Smooth muscle cell (in vitro differentiated cells): ENCODE data around the gene PFAS. TPM values are rescaled to one million over a fixed set of nuclear protein-coding genes. Genes with fewer than 3 reads are reported as not detected.

Source experiments
- DNase-seq: peaks from one replicate; lab custom pipeline; 2025; ENCODE audit not compliant: unreplicated experiment; lab: John Stamatoyannopoulos, UW
- H2AFZ ChIP-seq: fragments of 200-600 bp; sonication (generic); 2 replicates; pipeline ENCODE4 v1.6.0; 2016; ENCODE audit warnings: antibody characterized with exemption, low read depth, mild to moderate bottlenecking
- H3F3A ChIP-seq: fragments of 200-600 bp; sonication (generic); 2 replicates; pipeline ENCODE4 v1.6.0; 2017; ENCODE audit warnings: antibody characterized with exemption, low read depth
- H3K27ac ChIP-seq: fragments of 200-600 bp; sonication (generic); 2 replicates; pipeline ENCODE4 v1.5.1; 2016; ENCODE audit warnings: low read depth, mild to moderate bottlenecking
- H3K27me3 ChIP-seq: fragments of 200-600 bp; sonication (generic); 2 replicates; pipeline ENCODE4 v1.6.1; 2016; ENCODE audit warnings: low read depth, mild to moderate bottlenecking
- H3K36me3 ChIP-seq: fragments of 200-600 bp; sonication (generic); 2 replicates; pipeline ENCODE4 v1.5.1; 2016; ENCODE audit warnings: low read depth
- H3K4me1 ChIP-seq: fragments of 200-600 bp; sonication (generic); 2 replicates; pipeline ENCODE4 v1.5.1; 2016; ENCODE audit warnings: low read depth
- H3K4me2 ChIP-seq: fragments of 200-600 bp; sonication (generic); 2 replicates; pipeline ENCODE4 v1.6.0; 2016; ENCODE audit warnings: mild to moderate bottlenecking
- H3K4me3 ChIP-seq: fragments of 200-600 bp; sonication (generic); 2 replicates; pipeline ENCODE4 v1.5.1; 2016; ENCODE audit warnings: mild to moderate bottlenecking
- H3K79me2 ChIP-seq: fragments of 200-600 bp; sonication (generic); 2 replicates; pipeline ENCODE4 v1.6.0; 2016; ENCODE audit warnings: low read depth, mild to moderate bottlenecking
- H3K9ac ChIP-seq: fragments of 200-600 bp; sonication (generic); 2 replicates; pipeline ENCODE4 v1.6.0; 2016; ENCODE audit warnings: low read depth
- H3K9me3 ChIP-seq: fragments of 200-600 bp; sonication (generic); replicated peaks from 2 replicates; pipeline ENCODE4 v1.5.1; 2016; ENCODE audit warnings: low read depth
- H4K20me1 ChIP-seq: fragments of 200-600 bp; sonication (generic); 2 replicates; pipeline ENCODE4 v1.6.0; 2016; ENCODE audit warnings: low read depth
- CTCF ChIP-seq: fragments of 200-600 bp; sonication (generic); IDR thresholded peaks from 2 replicates; pipeline ENCODE4 v1.5.1; 2017; ENCODE audit warnings: borderline replicate concordance, mild to moderate bottlenecking, antibody characterized with exemption; ENCODE audit not compliant: insufficient read depth, poor library complexity, severe bottlenecking
- WGBS: methylation state at CpG from one replicate; pipeline ENCODE4 v1.1.7; 2016; ENCODE audit warnings: low lambda C conversion rate; 5-methylcytosine and 5-hydroxymethylcytosine counted together
- polyA plus RNA-seq: library from polyadenylated mRNA; unstranded; fragments of >200 nt; fragmentation: Nextera tagmentation; extraction: Ambion mirVana; gene quantifications from 2 replicates; pipeline ENCODE4 v1.2.1, GENCODE V29; 2016
- total RNA-seq: library from RNA; depleted of rRNA; stranded (reverse); fragments of >200 nt; gene quantifications from 2 replicates; pipeline ENCODE4 v1.2.3, GENCODE V29; 2014

PFAS gene
- total and polyA plus RNA-seq, 2 experiments from 2014 or later: 9.9 to 12.8 TPM

- Histone ChIP-seq H3F3A (no peaks in the 10 kb centered on the region), H4K20me1 (no peaks in the 10 kb centered on the region), H3K27me3 (no peaks in the 10 kb centered on the region), H3K4me2 (no peak overlapping the region), H3K4me1 (no peaks in the 10 kb centered on the region), H3K36me3 (peaks cover 9% of the 10 kb centered on the region), H2AFZ (no peak overlapping the region), H3K9ac (no peak overlapping the region), H3K4me3 (no peak overlapping the region), H3K79me2 (peaks cover 17% of the 10 kb centered on the region), H3K27ac (no peak overlapping the region), H3K9me3 (no peaks in the 10 kb centered on the region)
- no peak for DNase-seq
- 96% methylated on average over 9 of the region's 9 CpGs for WGBS
- TF ChIP-seq CTCF: no peak
Observed at GRCh38 chr17:8255499-8255898, 6.4 kb downstream of the PFAS start.

- H3K4me2 ChIP-seq: no peak overlapping the region
- no peak overlapping the region for H3K9ac ChIP-seq
- H2AFZ ChIP-seq: no peak overlapping the region
- H3F3A ChIP-seq: no peaks in the 10 kb centered on the region
- TF ChIP-seq CTCF: no peak
- H3K27ac ChIP-seq: no peak overlapping the region
- peaks cover 9% of the 10 kb centered on the region for H3K36me3 ChIP-seq
- no peaks in the 10 kb centered on the region for H4K20me1 ChIP-seq
- no peak for DNase-seq
- H3K4me1 ChIP-seq: no peaks in the 10 kb centered on the region
- H3K27me3 ChIP-seq: no peaks in the 10 kb centered on the region
- peaks cover 10% of the 10 kb centered on the region for H3K79me2 ChIP-seq
- WGBS: 92% methylated on average over 10 of the region's 10 CpGs
- H3K4me3 ChIP-seq: no peak overlapping the region
- H3K9me3 ChIP-seq: no peaks in the 10 kb centered on the region
Observed at GRCh38 chr17:8256291-8256690, 7.2 kb downstream of the PFAS start.

- Histone ChIP-seq H4K20me1 (no peaks in the 10 kb centered on the region), H3K4me1 (no peaks in the 10 kb centered on the region), H3K4me2 (no peak overlapping the region), H3K4me3 (no peak overlapping the region), H3K9me3 (no peaks in the 10 kb centered on the region), H3K79me2 (peaks cover 6% of the 10 kb centered on the region), H3F3A (no peaks in the 10 kb centered on the region), H2AFZ (no peak overlapping the region), H3K27me3 (no peaks in the 10 kb centered on the region), H3K36me3 (peaks cover 9% of the 10 kb centered on the region), H3K9ac (no peak overlapping the region), H3K27ac (no peak overlapping the region)
- 95% methylated on average over 6 of the region's 6 CpGs for WGBS
- DNase-seq: no peak
- no peak for TF ChIP-seq CTCF
Observed at GRCh38 chr17:8256691-8257090, 7.6 kb downstream of the PFAS start.

- no peak overlapping the region for H3K27ac ChIP-seq
- H3F3A ChIP-seq: no peaks in the 10 kb centered on the region
- H3K4me3 ChIP-seq: no peak overlapping the region
- no peak overlapping the region for H3K9ac ChIP-seq
- DNase-seq: no peak
- no peaks in the 10 kb centered on the region for H3K4me1 ChIP-seq
- H3K4me2 ChIP-seq: no peak overlapping the region
- no peaks in the 10 kb centered on the region for H3K9me3 ChIP-seq
- H3K36me3 ChIP-seq: peaks cover 9% of the 10 kb centered on the region
- WGBS: 95% methylated on average over 8 of the region's 8 CpGs
- H3K79me2 ChIP-seq: no peaks in the 10 kb centered on the region
- H2AFZ ChIP-seq: no peak overlapping the region
- TF ChIP-seq CTCF: no peak
- H3K27me3 ChIP-seq: no peaks in the 10 kb centered on the region
- no peaks in the 10 kb centered on the region for H4K20me1 ChIP-seq
Observed at GRCh38 chr17:8257801-8258200, 8.7 kb downstream of the PFAS start.
